Measurements from ENCODE around the gene ST3GAL3.

The ST3GAL3 gene

DNA sequence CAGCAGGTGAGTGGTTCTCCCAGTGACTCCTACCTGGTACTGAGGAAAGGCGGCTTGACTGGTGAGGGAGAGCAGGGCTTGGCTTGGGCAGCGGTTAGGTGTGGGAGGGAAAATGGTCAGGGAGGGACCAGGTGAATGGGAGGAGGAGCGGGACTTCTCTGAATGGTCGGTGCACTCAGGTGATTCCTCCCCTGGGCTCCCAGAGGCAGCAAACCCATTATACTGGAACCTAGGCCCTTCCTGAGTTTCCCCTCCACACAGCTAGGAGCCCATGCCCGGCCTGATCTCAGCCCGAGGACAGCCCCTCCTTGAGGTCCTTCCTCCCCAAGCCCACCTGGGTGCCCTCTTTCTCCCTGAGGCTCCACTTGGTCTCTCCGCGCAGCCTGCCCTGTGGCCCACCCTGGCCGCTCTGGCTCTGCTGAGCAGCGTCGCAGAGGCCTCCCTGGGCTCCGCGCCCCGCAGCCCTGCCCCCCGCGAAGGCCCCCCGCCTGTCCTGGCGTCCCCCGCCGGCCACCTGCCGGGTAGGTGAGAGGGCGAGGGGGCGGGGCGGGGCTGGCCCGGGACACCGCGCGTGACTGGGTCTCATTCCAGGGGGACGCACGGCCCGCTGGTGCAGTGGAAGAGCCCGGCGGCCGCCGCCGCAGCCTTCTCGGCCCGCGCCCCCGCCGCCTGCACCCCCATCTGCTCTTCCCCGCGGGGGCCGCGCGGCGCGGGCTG lies 228.5 kb downstream of the ST3GAL3 start:
- Histone ChIP-seq H3K4me3 (IDR thresholded peaks at IDR 0.05; ENCODE audit: insufficient read depth, low read depth, low read length) (no peak overlapping the region), H3K79me2 (ENCODE audit: insufficient read depth, low read depth) (no peaks in the 10 kb centered on the region), H3K27ac (no peak overlapping the region), H4K20me1 (ENCODE audit: insufficient read depth) (no peaks in the 10 kb centered on the region), H3K36me3 (ENCODE audit: insufficient read depth) (no peaks in the 10 kb centered on the region), H3K27me3 (ENCODE audit: insufficient read depth, low read depth) (no peaks in the 10 kb centered on the region), H2AFZ (ENCODE audit: low read depth) (no peak overlapping the region), H3K9ac (no peak overlapping the region), H3K4me2 (no peak overlapping the region), H3K4me1 (ENCODE audit: low read depth, poor library complexity, severe bottlenecking) (peaks cover 37% of the 10 kb centered on the region)
- TF ChIP-seq, protein P1, sequence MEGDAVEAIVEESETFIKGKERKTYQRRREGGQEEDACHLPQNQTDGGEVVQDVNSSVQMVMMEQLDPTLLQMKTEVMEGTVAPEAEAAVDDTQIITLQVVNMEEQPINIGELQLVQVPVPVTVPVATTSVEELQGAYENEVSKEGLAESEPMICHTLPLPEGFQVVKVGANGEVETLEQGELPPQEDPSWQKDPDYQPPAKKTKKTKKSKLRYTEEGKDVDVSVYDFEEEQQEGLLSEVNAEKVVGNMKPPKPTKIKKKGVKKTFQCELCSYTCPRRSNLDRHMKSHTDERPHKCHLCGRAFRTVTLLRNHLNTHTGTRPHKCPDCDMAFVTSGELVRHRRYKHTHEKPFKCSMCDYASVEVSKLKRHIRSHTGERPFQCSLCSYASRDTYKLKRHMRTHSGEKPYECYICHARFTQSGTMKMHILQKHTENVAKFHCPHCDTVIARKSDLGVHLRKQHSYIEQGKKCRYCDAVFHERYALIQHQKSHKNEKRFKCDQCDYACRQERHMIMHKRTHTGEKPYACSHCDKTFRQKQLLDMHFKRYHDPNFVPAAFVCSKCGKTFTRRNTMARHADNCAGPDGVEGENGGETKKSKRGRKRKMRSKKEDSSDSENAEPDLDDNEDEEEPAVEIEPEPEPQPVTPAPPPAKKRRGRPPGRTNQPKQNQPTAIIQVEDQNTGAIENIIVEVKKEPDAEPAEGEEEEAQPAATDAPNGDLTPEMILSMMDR (conservative IDR thresholded peaks at IDR 0.05; ENCODE audit: low read depth, low read length), result no peak

DNA sequence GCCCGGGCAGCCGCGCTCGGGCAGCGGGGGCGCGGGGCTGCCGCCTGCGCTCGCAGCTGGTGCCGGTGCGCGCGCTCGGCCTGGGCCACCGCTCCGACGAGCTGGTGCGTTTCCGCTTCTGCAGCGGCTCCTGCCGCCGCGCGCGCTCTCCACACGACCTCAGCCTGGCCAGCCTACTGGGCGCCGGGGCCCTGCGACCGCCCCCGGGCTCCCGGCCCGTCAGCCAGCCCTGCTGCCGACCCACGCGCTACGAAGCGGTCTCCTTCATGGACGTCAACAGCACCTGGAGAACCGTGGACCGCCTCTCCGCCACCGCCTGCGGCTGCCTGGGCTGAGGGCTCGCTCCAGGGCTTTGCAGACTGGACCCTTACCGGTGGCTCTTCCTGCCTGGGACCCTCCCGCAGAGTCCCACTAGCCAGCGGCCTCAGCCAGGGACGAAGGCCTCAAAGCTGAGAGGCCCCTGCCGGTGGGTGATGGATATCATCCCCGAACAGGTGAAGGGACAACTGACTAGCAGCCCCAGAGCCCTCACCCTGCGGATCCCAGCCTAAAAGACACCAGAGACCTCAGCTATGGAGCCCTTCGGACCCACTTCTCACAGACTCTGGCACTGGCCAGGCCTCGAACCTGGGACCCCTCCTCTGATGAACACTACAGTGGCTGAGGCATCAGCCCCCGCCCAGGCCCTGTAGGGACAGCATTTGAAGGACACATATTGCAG lies 229.3 kb downstream of the ST3GAL3 start:
- TF ChIP-seq, protein P1 (conservative IDR thresholded peaks at IDR 0.05; ENCODE audit: low read depth, low read length), result no peak
- no peak overlapping the region for H3K9ac ChIP-seq
- no peak overlapping the region for H3K4me3 ChIP-seq (IDR thresholded peaks at IDR 0.05; ENCODE audit: insufficient read depth, low read depth, low read length)
- H3K36me3 ChIP-seq (ENCODE audit: insufficient read depth), result no peaks in the 10 kb centered on the region
- no peak overlapping the region for H3K4me2 ChIP-seq
- no peaks in the 10 kb centered on the region for H3K27me3 ChIP-seq (ENCODE audit: insufficient read depth, low read depth)
- H3K79me2 ChIP-seq (ENCODE audit: insufficient read depth, low read depth), result no peaks in the 10 kb centered on the region
- H4K20me1 ChIP-seq (ENCODE audit: insufficient read depth), result no peaks in the 10 kb centered on the region
- H2AFZ ChIP-seq (ENCODE audit: low read depth), result no peak overlapping the region
- H3K27ac ChIP-seq, result no peak overlapping the region
- peaks cover 30% of the 10 kb centered on the region for H3K4me1 ChIP-seq (ENCODE audit: low read depth, poor library complexity, severe bottlenecking)

DNA sequence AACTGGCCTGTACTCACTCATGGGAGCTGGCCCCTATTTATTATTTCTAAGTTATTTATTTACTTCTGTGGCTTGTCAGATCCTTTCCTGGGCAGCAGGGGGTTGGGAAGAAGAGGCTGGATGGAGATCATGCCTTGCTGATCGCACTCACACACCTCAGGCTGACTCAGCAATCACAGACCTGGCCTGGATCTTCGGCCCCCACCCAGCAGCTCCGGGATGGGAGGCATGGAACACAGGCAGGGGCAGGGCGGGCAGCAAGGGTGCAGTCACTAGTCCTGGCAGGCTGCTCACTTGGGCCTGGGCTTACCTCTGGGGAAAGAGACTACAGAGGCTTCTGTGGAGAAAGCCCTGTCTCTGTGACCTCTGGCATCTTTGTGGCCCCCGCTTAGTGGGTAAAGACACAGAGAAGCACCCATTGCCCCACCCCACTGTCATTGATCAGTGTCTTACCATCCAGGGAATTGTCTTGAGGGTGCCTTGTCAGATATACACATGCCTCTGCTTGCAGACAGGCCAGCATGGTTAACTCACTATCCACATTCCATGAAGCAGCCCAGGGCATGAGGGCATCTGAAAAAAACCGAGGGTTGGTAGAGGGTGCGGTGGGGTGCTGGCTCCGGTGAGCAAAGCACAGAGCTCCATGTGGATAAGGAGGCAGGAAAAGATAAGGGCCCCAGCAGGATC lies 230.0 kb downstream of the ST3GAL3 start:
- Histone ChIP-seq H3K27ac (no peak overlapping the region), H3K9ac (no peak overlapping the region), H3K4me3 (IDR thresholded peaks at IDR 0.05; ENCODE audit: insufficient read depth, low read depth, low read length) (no peak overlapping the region), H4K20me1 (ENCODE audit: insufficient read depth) (no peaks in the 10 kb centered on the region), H3K36me3 (ENCODE audit: insufficient read depth) (no peaks in the 10 kb centered on the region), H3K27me3 (ENCODE audit: insufficient read depth, low read depth) (no peaks in the 10 kb centered on the region), H3K4me1 (ENCODE audit: low read depth, poor library complexity, severe bottlenecking) (peaks cover 22% of the 10 kb centered on the region), H3K4me2 (no peak overlapping the region), H2AFZ (ENCODE audit: low read depth) (no peak overlapping the region), H3K79me2 (ENCODE audit: insufficient read depth, low read depth) (no peaks in the 10 kb centered on the region)
- TF ChIP-seq, protein P1 (conservative IDR thresholded peaks at IDR 0.05; ENCODE audit: low read depth, low read length), result no peak

DNA sequence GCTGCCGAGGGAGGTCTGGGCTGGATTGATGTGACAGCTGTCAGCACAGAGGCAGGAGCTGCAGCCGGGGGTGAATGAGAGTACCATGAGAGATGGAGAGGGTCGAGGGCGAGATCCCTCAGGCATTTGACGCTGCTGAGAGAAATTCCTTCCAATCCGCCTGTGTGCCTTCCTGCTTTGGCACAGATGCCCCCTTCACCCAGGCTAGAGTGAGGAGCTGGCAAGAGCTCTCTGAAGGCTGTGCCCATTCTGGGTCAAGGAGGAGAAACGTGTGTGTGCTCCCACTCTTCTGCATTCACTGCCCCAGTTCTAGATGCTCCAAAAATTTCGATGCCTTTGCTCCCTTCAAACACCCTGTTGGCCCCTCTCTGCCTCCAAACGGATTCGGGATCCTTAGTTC lies 231.0 kb downstream of the ST3GAL3 start:
- Histone ChIP-seq H3K27me3 (ENCODE audit: insufficient read depth, low read depth) (no peaks in the 10 kb centered on the region), H3K9ac (no peak overlapping the region), H2AFZ (ENCODE audit: low read depth) (no peak overlapping the region), H3K4me3 (IDR thresholded peaks at IDR 0.05; ENCODE audit: insufficient read depth, low read depth, low read length) (no peak overlapping the region), H3K79me2 (ENCODE audit: insufficient read depth, low read depth) (no peaks in the 10 kb centered on the region), H3K27ac (no peak overlapping the region), H3K4me2 (no peak overlapping the region), H3K4me1 (ENCODE audit: low read depth, poor library complexity, severe bottlenecking) (peaks cover 13% of the 10 kb centered on the region), H3K36me3 (ENCODE audit: insufficient read depth) (no peaks in the 10 kb centered on the region), H4K20me1 (ENCODE audit: insufficient read depth) (no peaks in the 10 kb centered on the region)
- TF ChIP-seq, protein P1 (conservative IDR thresholded peaks at IDR 0.05; ENCODE audit: low read depth, low read length), result no peak

All from KMS-11 (cell line).